BLaER1 treated with 17β-estradiol and CSF1 and Interleukin-3, amounts not matched to agents 10 nM and 100 nM (cell line): ENCODE measurements around the gene SEPTIN12.

Source experiments
- H3K27ac ChIP-seq, 11 experiments: shearing (Covaris generic); formaldehyde crosslinking; 2 replicates each; pipeline ENCODE4 v1.8.1; 2022
- H3K27me3 ChIP-seq, 11 experiments: shearing (Covaris generic); formaldehyde crosslinking; 2 replicates each; pipeline ENCODE4 v1.8.1; 2022
- H3K36me3 ChIP-seq, 11 experiments: shearing (Covaris generic); formaldehyde crosslinking; 2 replicates each; pipeline ENCODE4 v1.8.1; 2022
- H3K4me1 ChIP-seq, 10 experiments: shearing (Covaris generic); formaldehyde crosslinking; 2 replicates each; pipeline ENCODE4 v1.8.1; 2022
- H3K4me2 ChIP-seq, 11 experiments: shearing (Covaris generic); formaldehyde crosslinking; 2 replicates each; pipeline ENCODE4 v1.8.1; 2022
- H3K4me3 ChIP-seq, 10 experiments: shearing (Covaris generic); formaldehyde crosslinking; 2 replicates each; pipeline ENCODE4 v1.8.1; 2022
- H3K9ac ChIP-seq, 11 experiments: shearing (Covaris generic); formaldehyde crosslinking; 2 replicates each; pipeline ENCODE4 v1.8.1; 2022
- H3K9me3 ChIP-seq, 11 experiments: shearing (Covaris generic); formaldehyde crosslinking; replicated peaks in 1 of 11; 2 replicates each; pipeline ENCODE4 v1.8.1; 2022
- H4K20me1 ChIP-seq, 11 experiments: shearing (Covaris generic); formaldehyde crosslinking; 2 replicates each; pipeline ENCODE4 v1.8.1; 2022
- Cebpa-rat ChIP-seq, 11 experiments: shearing (Covaris generic); IDR thresholded peaks; 2 replicates each; pipeline ENCODE4 v1.8.1; 2022

SEPTIN12 gene, protein sequence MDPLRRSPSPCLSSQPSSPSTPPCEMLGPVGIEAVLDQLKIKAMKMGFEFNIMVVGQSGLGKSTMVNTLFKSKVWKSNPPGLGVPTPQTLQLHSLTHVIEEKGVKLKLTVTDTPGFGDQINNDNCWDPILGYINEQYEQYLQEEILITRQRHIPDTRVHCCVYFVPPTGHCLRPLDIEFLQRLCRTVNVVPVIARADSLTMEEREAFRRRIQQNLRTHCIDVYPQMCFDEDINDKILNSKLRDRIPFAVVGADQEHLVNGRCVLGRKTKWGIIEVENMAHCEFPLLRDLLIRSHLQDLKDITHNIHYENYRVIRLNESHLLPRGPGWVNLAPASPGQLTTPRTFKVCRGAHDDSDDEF

GRCh38 chr16:4787627-4788482, at the start of gene SEPTIN12:
SEPTIN12 (minus strand) TSS chr16:4788345; CDS start chr16:4787645, 700 bp downstream.
- peaks cover 11 to 69% (median 60%) of the 10 kb centered on the region in 10 experiments for H3K4me1 ChIP-seq
- no peaks in the 10 kb centered on the region for H3K36me3 ChIP-seq
- no peaks in the 10 kb centered on the region for H4K20me1 ChIP-seq
- H3K27me3 ChIP-seq: no peaks in the 10 kb centered on the region
- H3K9ac ChIP-seq: peak within 1 kb of the TSS in 2 of 11 experiments; percentile 5 to 33; a peak in 2 of 22 replicates
- H3K4me2 ChIP-seq: peak within 1 kb of the TSS in 8 of 11 experiments; percentile 37 to 79 (median 59); a peak in 15 of 22 replicates
- H3K9me3 ChIP-seq: no peaks in the 10 kb centered on the region
- TF ChIP-seq Cebpa-rat (IDR thresholded peaks at IDR 0.05): no peak
- no peak within 1 kb of the TSS for H3K4me3 ChIP-seq
- H3K27ac ChIP-seq: peak within 1 kb of the TSS in 7 of 11 experiments; percentile 1 to 56 (median 20); a peak in 8 of 22 replicates

- no peak for TF ChIP-seq Cebpa-rat (IDR thresholded peaks at IDR 0.05)
- Histone ChIP-seq H3K4me2 (no peak overlapping the region), H3K27ac (no peak overlapping the region), H3K9ac (no peak overlapping the region), H3K4me1 (peaks cover 0 to 18% (median 11%) of the 10 kb centered on the region in 10 experiments; a peak in 13 of 20 replicates), H3K36me3 (peaks cover 97 to 100% (median 100%) of the 10 kb centered on the region in 11 experiments), H3K9me3 (no peaks in the 10 kb centered on the region), H4K20me1 (peaks cover 58 to 99% (median 89%) of the 10 kb centered on the region in 11 experiments; a peak in 21 of 22 replicates), H3K27me3 (no peaks in the 10 kb centered on the region), H3K4me3 (no peak overlapping the region)
Observed at GRCh38 chr16:4836727-4837126, 48.6 kb upstream of the SEPTIN12 start.

DNA sequence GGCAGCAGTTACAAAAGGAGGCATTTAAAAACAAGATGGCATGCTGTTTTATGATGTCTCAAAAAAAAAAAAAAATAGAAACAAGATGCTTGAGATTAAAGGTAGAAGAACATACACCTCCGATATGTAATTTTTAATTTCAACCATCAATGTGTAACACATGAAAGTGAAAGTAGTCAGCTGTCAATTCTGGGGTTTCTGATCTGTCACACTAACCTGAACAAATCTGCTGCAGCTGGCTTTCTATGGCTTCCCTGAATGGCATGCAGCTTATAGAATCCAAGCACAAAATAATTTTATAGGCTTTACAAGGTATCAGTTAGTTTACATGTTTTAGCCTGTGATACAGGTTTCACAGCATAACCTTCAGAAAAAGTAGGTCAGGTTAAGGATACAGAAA, 45.4 kb upstream of the SEPTIN12 start:
- H3K9me3 ChIP-seq: no peaks in the 10 kb centered on the region
- TF ChIP-seq Cebpa-rat (IDR thresholded peaks at IDR 0.05): no peak
- no peak overlapping the region; a peak in 1 of 22 replicates for H3K9ac ChIP-seq
- peaks cover 0 to 18% (median 11%) of the 10 kb centered on the region in 10 experiments; a peak in 13 of 20 replicates for H3K4me1 ChIP-seq
- peaks cover 97 to 100% (median 100%) of the 10 kb centered on the region in 11 experiments for H3K36me3 ChIP-seq
- no peak overlapping the region for H3K4me2 ChIP-seq
- H4K20me1 ChIP-seq: peaks cover 33 to 93% (median 83%) of the 10 kb centered on the region in 11 experiments; a peak in 21 of 22 replicates
- no peak overlapping the region for H3K27ac ChIP-seq
- no peaks in the 10 kb centered on the region for H3K27me3 ChIP-seq
- no peak overlapping the region for H3K4me3 ChIP-seq

GRCh38 chr16:4832698-4833343, 44.7 kb upstream of the SEPTIN12 start:
- peaks cover 0 to 18% (median 11%) of the 10 kb centered on the region in 10 experiments; a peak in 13 of 20 replicates for H3K4me1 ChIP-seq
- H3K27ac ChIP-seq: no peak overlapping the region
- no peak for TF ChIP-seq Cebpa-rat (IDR thresholded peaks at IDR 0.05)
- no peak overlapping the region for H3K9ac ChIP-seq
- no peaks in the 10 kb centered on the region for H3K9me3 ChIP-seq
- H3K4me3 ChIP-seq: no peak overlapping the region
- peaks cover 27 to 93% (median 87%) of the 10 kb centered on the region in 11 experiments; a peak in 21 of 22 replicates for H4K20me1 ChIP-seq
- no peaks in the 10 kb centered on the region for H3K27me3 ChIP-seq
- H3K4me2 ChIP-seq: no peak overlapping the region
- peaks cover 96 to 100% (median 100%) of the 10 kb centered on the region in 11 experiments for H3K36me3 ChIP-seq

GRCh38 chr16:4831616-4832015, 43.5 kb upstream of the SEPTIN12 start:
- Histone ChIP-seq H3K27ac (no peak overlapping the region), H3K36me3 (peaks cover 97 to 100% (median 100%) of the 10 kb centered on the region in 11 experiments), H3K4me3 (no peak overlapping the region), H3K9me3 (no peaks in the 10 kb centered on the region), H4K20me1 (peaks cover 27 to 94% (median 87%) of the 10 kb centered on the region in 11 experiments; a peak in 21 of 22 replicates), H3K4me2 (no peak overlapping the region), H3K27me3 (no peaks in the 10 kb centered on the region), H3K4me1 (peaks cover 0 to 18% (median 11%) of the 10 kb centered on the region in 10 experiments; a peak in 13 of 20 replicates), H3K9ac (no peak overlapping the region)
- TF ChIP-seq Cebpa-rat (IDR thresholded peaks at IDR 0.05): no peak

DNA sequence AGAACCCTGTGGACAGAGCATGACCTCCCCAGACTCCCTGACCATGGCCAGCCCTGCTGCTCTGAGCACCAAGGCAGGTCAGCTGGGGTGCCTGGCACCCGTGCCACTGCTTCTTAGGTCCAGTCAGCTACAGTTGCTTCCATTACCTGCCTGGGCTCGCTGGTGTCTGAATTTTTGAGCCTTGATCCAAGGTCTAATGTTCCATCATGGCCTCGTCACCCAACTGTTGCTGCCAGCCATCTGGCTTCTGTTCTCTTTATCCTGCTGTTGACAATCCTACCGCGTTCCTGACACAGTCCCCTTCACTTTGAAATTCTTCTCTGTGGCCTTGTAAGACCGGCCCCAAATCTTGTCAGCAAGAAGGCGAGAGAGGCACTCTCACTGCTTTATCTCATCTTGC, 42.3 kb upstream of the SEPTIN12 start:
- peaks cover 27 to 93% (median 86%) of the 10 kb centered on the region in 11 experiments; a peak in 21 of 22 replicates for H4K20me1 ChIP-seq
- H3K27me3 ChIP-seq: no peaks in the 10 kb centered on the region
- H3K4me1 ChIP-seq: peaks cover 0 to 18% (median 11%) of the 10 kb centered on the region in 10 experiments; a peak in 13 of 20 replicates
- H3K9ac ChIP-seq: peak overlapping the region in 1 of 11 experiments; percentile 8; a peak in 1 of 22 replicates
- H3K27ac ChIP-seq: no peak overlapping the region
- no peak overlapping the region for H3K4me3 ChIP-seq
- no peaks in the 10 kb centered on the region for H3K9me3 ChIP-seq
- H3K36me3 ChIP-seq: peaks cover 97 to 100% (median 100%) of the 10 kb centered on the region in 11 experiments
- TF ChIP-seq Cebpa-rat (IDR thresholded peaks at IDR 0.05): no peak
- no peak overlapping the region for H3K4me2 ChIP-seq

- TF ChIP-seq Cebpa-rat (IDR thresholded peaks at IDR 0.05): no peak
- H3K9me3 ChIP-seq: no peaks in the 10 kb centered on the region
- no peak overlapping the region for H3K4me2 ChIP-seq
- H4K20me1 ChIP-seq: peaks cover 25 to 93% (median 78%) of the 10 kb centered on the region in 11 experiments; a peak in 21 of 22 replicates
- peaks cover 0 to 9% (median 8%) of the 10 kb centered on the region in 10 experiments; a peak in 13 of 20 replicates for H3K4me1 ChIP-seq
- H3K36me3 ChIP-seq: peaks cover 97 to 100% (median 100%) of the 10 kb centered on the region in 11 experiments
- no peak overlapping the region for H3K9ac ChIP-seq
- no peaks in the 10 kb centered on the region for H3K27me3 ChIP-seq
- no peak overlapping the region for H3K27ac ChIP-seq
- H3K4me3 ChIP-seq: no peak overlapping the region
Observed at GRCh38 chr16:4828567-4829321, 40.6 kb upstream of the SEPTIN12 start.

DNA sequence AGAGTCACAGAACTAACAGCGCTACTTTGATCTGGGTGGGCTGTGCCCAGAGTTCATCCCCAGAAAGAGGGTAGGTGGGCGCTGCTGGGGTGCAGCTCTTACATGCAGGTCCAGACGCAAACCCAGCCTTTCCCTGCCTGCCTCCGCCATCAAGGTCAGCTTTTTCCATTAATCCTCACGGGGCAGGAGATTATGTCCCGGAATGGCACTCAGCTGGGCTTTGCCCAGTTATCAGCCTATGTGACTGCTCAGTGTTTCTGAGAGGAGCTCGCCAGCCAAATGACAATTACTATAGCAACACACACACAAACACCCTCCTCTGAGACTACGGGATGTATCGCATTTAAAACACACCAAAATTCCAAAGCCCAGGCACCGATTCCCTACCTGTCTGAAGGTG, 38.8 kb upstream of the SEPTIN12 start:
- H3K36me3 ChIP-seq: peaks cover 97 to 100% (median 100%) of the 10 kb centered on the region in 11 experiments

More for the DNA sequence above, 38.8 kb upstream of the SEPTIN12 start:
- Histone ChIP-seq H3K4me1 (peaks cover 0 to 1% (median 0%) of the 10 kb centered on the region in 10 experiments; a peak in 3 of 20 replicates), H3K9me3 (no peaks in the 10 kb centered on the region), H3K9ac (no peak overlapping the region), H3K27me3 (no peaks in the 10 kb centered on the region), H3K27ac (no peak overlapping the region), H3K4me3 (no peak overlapping the region), H4K20me1 (peaks cover 12 to 92% (median 64%) of the 10 kb centered on the region in 11 experiments; a peak in 20 of 22 replicates), H3K4me2 (no peak overlapping the region)
- no peak for TF ChIP-seq Cebpa-rat (IDR thresholded peaks at IDR 0.05)
